ENCODE data around the gene PCSK2. TPM values are rescaled to one million over a fixed set of nuclear protein-coding genes. Genes with fewer than 3 reads are reported as not detected.

The PCSK2 gene
- total RNA-seq, 4 donors from 2014 or later = 0.64 to 4.1 (median 1.4) TPM; not detected in 1

- 37 to 53% methylated on average over 6 to 26 of the region's 28 CpGs for WGBS, 2 donors (ENCODE audit: low coverage in 1 of 2)
- in situ Hi-C loops (cut with MboI; ENCODE audit: low pct_ligation_motif_present in 1 of 4, low pct_unique_long_range_greater_than_20kb in 1 of 4, low sequenced_read_pairs in 3 of 4) = no loop called here
Measured at GRCh38 chr20:17327185-17328148, 100.6 kb downstream of the PCSK2 start.

GRCh38 chr20:17334932-17335331, 108.1 kb downstream of the PCSK2 start:
- no peaks in the 10 kb centered on the region for H3K9me3 ChIP-seq
- no peaks in the 10 kb centered on the region for H3K36me3 ChIP-seq
- H3K27ac ChIP-seq = no peak overlapping the region
- no peaks in the 10 kb centered on the region for H3K4me1 ChIP-seq
- H3K27me3 ChIP-seq = no peaks in the 10 kb centered on the region
- no peak for DNase-seq
- WGBS, 2 donors (ENCODE audit: low coverage in 1 of 2) = 59 to 87% methylated on average over 3 to 5 of the region's 5 CpGs
- intact Hi-C loops (cut with DNase I; ENCODE audit: low total_unique reads) = no loop called here
- H3K4me3 ChIP-seq = no peak overlapping the region
- in situ Hi-C loops (cut with MboI; ENCODE audit: low pct_ligation_motif_present in 1 of 4, low pct_unique_long_range_greater_than_20kb in 1 of 4, low sequenced_read_pairs in 3 of 4) = no loop called here
- TF ChIP-seq EP300 (IDR thresholded peaks at IDR 0.05; ENCODE audit: low read depth) (no peak), CTCF (IDR thresholded peaks at IDR 0.05) (no peak), POLR2AphosphoS5 (IDR thresholded peaks at IDR 0.05) (no peak), POLR2A (IDR thresholded peaks at IDR 0.05) (no peak)

More at GRCh38 chr20:17327185-17328148, 100.6 kb downstream of the PCSK2 start:
- TF ChIP-seq EP300 (IDR thresholded peaks at IDR 0.05; ENCODE audit: low read depth) = no peak
- no peak for TF ChIP-seq POLR2AphosphoS5 (IDR thresholded peaks at IDR 0.05)
- TF ChIP-seq POLR2A (IDR thresholded peaks at IDR 0.05) = no peak
- no peak for TF ChIP-seq CTCF (IDR thresholded peaks at IDR 0.05)
- Histone ChIP-seq H3K27me3 (peaks cover 19% of the 10 kb centered on the region), H3K4me3 (no peak overlapping the region), H3K27ac (no peak overlapping the region), H3K9me3 (no peaks in the 10 kb centered on the region), H3K4me1 (no peaks in the 10 kb centered on the region), H3K36me3 (no peaks in the 10 kb centered on the region)
- intact Hi-C loops (cut with DNase I; ENCODE audit: low total_unique reads) = no loop called here
- DNase-seq = no peak

- Histone ChIP-seq H3K36me3 (no peaks in the 10 kb centered on the region), H3K27ac (no peak overlapping the region), H3K27me3 (no peaks in the 10 kb centered on the region), H3K4me3 (no peak overlapping the region), H3K9me3 (no peaks in the 10 kb centered on the region), H3K4me1 (no peaks in the 10 kb centered on the region)
- in situ Hi-C loops (cut with MboI; ENCODE audit: low pct_ligation_motif_present in 1 of 4, low pct_unique_long_range_greater_than_20kb in 1 of 4, low sequenced_read_pairs in 3 of 4) = no loop called here
- intact Hi-C loops (cut with DNase I; ENCODE audit: low total_unique reads) = no loop called here
- TF ChIP-seq EP300 (IDR thresholded peaks at IDR 0.05; ENCODE audit: low read depth) = no peak
- no peak for TF ChIP-seq CTCF (IDR thresholded peaks at IDR 0.05)
- TF ChIP-seq POLR2AphosphoS5 (IDR thresholded peaks at IDR 0.05) = no peak
- TF ChIP-seq POLR2A (IDR thresholded peaks at IDR 0.05) = no peak
- WGBS, 2 donors (ENCODE audit: low coverage in 1 of 2) = 47 to 55% methylated on average over 4 to 6 of the region's 6 CpGs
- no peak for DNase-seq
Measured at GRCh38 chr20:17339000-17339399, 112.2 kb downstream of the PCSK2 start.

GRCh38 chr20:17343091-17343490, 116.3 kb downstream of the PCSK2 start:
- H3K4me3 ChIP-seq = no peak overlapping the region
- H3K4me1 ChIP-seq = no peaks in the 10 kb centered on the region
- H3K36me3 ChIP-seq = no peaks in the 10 kb centered on the region
- DNase-seq = no peak
- intact Hi-C loops (cut with DNase I; ENCODE audit: low total_unique reads) = no loop called here
- no peak overlapping the region for H3K27ac ChIP-seq
- no peak for TF ChIP-seq POLR2A (IDR thresholded peaks at IDR 0.05)
- no peak for TF ChIP-seq CTCF (IDR thresholded peaks at IDR 0.05)
- no peak for TF ChIP-seq POLR2AphosphoS5 (IDR thresholded peaks at IDR 0.05)
- TF ChIP-seq EP300 (IDR thresholded peaks at IDR 0.05; ENCODE audit: low read depth) = no peak
- no peaks in the 10 kb centered on the region for H3K9me3 ChIP-seq
- WGBS, 2 donors (ENCODE audit: low coverage in 1 of 2) = 67 to 84% methylated on average over 1 of the region's 1 CpG
- no peaks in the 10 kb centered on the region for H3K27me3 ChIP-seq
- in situ Hi-C loops (cut with MboI; ENCODE audit: low pct_ligation_motif_present in 1 of 4, low pct_unique_long_range_greater_than_20kb in 1 of 4, low sequenced_read_pairs in 3 of 4) = no loop called here

Measured in transverse colon (tissue), 4 donors.